Tibial nerve (tissue), 4 donors: ENCODE data around the gene MAML3.

Experiments
- CTCF ChIP-seq, 5 experiments: fragments of 200-600 bp in 3 of 5; fragments of 450-650 bp in 2 of 5; sonication (generic) in 3 of 5; IDR thresholded peaks; one replicate each; pipeline ENCODE4 v1.5.1; 2016 to 2019; ENCODE audit warnings: antibody characterized with exemption in 5 of 5, mild to moderate bottlenecking in 3 of 5, moderate library complexity in 2 of 5
- EP300 ChIP-seq, 2 donors: sonication (generic); formaldehyde crosslinking; IDR thresholded peaks; one replicate each; pipeline ENCODE4 v1.6.1; 2017; ENCODE audit warnings: antibody characterized with exemption in 2 of 2, mild to moderate bottlenecking in 1 of 2
- POLR2A ChIP-seq, 2 donors: fragments of 450-650 bp; IDR thresholded peaks; one replicate each; pipeline ENCODE4 v1.6.1; 2017; ENCODE audit warnings: antibody characterized with exemption in 2 of 2, mild to moderate bottlenecking in 2 of 2, moderate library complexity in 2 of 2

GRCh38 chr4:140174543-140174942 is 20.6 kb upstream of the MAML3 start:
- TF ChIP-seq POLR2A (IDR thresholded peaks at IDR 0.05) (no peak), CTCF (IDR thresholded peaks at IDR 0.05) (no peak), EP300 (IDR thresholded peaks at IDR 0.05) (no peak)
